GM18508 (cell line): Measurements from ENCODE around the gene VPS13D.

Experiments
- ATAC-seq: cut with Tn5 transposase; IDR thresholded peaks from one replicate; pipeline ENCODE4 v1.9.1; 2021; ENCODE audit warnings: moderate number of reproducible peaks; ENCODE audit not compliant: insufficient read depth, unreplicated experiment

VPS13D gene

GRCh38 chr1:12397462-12398450, 167.9 kb downstream of the VPS13D start:
- no peak for ATAC-seq

DNA sequence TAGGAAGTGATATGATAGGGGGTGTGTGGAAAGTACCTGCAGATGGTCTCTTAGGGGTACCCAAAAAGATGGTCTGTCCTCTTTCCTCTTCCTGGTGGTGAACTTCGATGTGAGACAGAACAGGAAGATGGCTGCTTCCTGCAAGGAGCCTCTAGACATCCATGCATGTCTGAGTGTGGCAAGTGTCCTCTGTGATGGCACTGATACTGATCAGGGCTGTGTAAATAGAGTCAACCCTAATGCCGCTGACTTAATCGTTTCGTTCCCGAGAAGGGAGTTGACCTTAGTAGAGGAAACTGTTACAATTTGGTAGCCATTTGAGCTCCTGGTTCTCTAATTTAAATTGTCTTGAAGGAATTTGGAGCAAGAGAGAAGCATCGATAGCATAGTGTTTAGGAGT, 168.6 kb downstream of the VPS13D start:
- no peak for ATAC-seq

DNA sequence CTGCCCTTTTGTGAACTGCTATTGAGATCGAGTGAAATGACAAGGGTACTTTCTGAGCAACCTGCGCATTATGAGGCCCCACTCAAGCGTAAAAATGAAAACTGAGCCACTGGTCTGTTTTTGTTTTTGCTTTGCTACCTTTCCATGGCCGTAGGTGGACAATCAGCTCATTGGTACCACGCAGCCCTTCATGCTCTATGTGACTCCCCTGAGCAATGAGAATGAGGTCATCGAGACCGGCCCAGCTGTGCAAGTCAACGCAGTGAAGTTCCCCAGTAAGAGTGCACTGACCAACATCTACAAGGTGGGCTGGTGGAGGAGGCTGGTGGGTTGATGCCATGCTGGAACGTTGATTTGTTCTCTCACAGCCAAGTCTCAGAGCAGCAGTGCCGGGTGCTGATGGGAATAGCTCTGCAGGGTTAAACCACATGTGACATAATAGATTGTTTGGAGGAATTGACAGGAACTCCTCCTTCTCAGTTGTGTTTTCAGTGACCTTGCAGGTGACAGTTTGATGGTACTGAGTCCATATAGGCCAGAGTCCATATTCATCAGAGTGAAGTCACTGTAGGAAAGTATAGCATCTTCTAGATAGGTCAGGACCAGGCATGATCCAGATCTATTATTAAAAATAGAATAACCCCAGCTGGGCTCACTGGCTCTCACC, 170.3 kb downstream of the VPS13D start:
- ATAC-seq, result no peak

DNA sequence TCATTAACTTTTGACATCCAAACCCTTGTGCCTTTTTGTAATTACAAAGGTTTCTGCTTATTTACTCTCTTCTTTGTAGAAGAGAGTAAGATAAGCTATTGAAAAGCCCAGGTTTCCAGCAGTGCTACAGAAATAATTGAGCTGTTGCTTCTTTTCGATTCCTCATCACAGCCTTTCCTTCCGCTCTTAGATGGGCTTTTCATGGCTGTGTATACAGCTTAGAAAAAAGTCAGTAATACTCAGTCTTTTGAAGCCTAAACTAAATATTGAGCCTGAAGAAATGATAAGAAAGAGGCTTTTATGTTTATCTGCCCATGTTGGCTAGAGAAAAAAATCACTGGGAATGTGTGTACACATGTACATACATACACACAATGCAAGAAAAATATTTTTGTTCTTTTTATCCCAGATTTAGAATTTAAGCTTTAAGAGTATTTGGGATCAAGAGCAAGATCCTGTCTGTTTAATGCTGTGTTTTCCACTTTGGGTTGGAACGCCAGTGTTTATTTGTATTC, 172.4 kb downstream of the VPS13D start:
- ATAC-seq, result no peak

DNA sequence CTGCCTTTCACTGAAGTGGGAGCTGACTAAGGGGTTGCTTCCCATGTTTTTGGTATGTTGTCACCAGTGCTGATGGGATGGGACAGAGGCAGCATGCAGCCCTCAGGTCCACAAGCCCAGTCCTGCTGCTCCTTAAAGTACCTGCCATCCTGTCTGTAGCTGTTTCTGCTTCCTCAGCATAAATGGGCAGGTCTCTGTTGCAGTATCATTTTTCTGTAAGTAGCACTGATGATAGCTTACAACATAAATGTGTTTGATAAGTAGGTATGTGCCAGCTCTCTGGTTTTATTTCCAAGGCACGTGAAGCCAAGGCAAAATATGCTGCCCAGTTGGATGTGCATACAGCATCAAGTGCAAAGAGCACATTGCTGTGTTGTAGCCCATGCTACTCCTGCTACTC, 173.0 kb downstream of the VPS13D start:
- no peak for ATAC-seq

GRCh38 chr1:12404918-12405317, 175.1 kb downstream of the VPS13D start:
- ATAC-seq, result no peak

DNA sequence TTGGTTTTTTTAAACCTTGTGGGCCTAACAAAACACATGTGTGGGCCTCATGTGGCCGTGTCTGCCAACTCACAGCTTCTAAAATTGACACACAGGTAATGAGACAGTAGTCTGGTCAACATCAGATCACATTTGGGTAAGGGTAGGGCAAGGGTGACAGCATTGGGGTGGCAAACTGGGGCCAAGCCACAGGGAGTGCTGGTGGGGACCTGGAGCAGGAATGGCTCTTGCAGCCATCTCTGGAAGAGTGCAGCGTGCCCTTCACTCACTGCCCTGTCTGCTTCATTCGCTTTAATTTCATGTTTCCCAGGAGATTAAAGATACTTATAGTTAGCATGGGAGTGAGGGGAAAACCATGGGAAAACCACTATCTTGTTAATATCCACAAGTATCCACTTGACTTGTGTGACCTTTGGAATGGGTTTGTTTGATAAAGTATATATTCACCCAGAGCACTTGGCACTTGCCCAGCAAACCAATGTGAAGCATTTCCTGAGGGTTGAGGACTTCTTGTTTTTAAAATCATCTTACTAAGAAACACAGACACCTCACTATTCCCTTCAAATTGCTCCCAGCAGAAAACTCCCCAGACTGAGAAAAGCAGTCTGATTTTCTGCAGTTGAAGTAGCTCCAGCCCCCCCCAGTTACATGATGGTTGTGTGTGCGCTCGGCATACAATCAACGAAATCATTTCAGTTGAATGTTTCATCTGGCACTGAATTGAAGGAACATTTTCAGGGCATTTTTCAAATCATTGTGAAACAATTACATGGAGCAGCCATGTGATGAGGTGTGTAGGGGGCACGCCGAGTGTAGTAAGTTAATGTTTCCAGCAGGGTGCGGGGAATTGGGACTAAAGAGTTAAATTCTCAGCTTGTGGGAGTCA, 175.7 kb downstream of the VPS13D start:
- ATAC-seq, result no peak

- ATAC-seq, result no peak
Observed at GRCh38 chr1:12406211-12407021, 176.6 kb downstream of the VPS13D start.

- no peak for ATAC-seq
Observed at GRCh38 chr1:12407050-12407961, 177.5 kb downstream of the VPS13D start.

DNA sequence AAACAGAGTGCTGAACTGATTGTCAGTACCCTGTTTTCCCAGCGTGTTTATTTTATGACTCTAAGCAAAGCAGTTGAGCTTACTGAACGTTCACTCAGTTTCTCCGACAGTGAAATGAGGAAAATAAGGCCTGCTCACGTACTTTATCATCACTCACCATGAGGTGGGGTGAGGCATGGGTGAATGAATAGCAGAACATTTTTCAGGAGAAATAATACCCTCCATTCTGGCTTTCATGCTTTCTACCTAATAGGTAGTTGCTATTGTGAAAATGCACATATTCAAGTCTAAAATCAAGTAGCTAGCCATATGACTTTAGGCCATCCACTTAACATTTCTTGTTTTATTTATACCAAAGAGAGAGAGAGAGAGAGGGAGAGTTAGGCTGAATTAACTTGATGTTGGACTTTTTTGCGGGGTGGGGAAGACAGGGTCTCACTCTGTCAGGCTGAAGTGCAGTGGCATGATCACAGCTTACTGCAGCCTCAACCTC, 178.2 kb downstream of the VPS13D start:
- no peak for ATAC-seq

DNA sequence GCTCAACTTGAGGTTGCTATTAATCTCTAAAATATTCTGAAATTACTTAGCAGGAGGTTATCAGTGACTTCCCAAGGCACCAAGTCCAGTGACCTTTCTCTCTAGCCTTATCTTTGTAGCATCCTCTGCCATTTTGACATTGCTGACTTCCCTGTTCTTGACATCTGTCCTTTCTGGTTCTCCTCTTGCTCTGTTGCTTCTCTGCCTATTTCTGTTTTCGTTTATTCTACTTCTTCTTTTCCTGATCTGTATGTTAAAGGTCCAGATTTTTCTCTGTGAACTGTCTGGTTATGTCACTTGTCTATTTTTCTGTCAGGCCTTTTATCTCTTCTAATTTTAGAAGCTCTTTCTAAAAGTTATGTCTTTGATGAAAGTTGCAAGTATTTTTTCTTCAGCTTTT, 178.8 kb downstream of the VPS13D start:
- ATAC-seq, result no peak

GRCh38 chr1:12409681-12410080, 179.9 kb downstream of the VPS13D start:
- no peak for ATAC-seq

DNA sequence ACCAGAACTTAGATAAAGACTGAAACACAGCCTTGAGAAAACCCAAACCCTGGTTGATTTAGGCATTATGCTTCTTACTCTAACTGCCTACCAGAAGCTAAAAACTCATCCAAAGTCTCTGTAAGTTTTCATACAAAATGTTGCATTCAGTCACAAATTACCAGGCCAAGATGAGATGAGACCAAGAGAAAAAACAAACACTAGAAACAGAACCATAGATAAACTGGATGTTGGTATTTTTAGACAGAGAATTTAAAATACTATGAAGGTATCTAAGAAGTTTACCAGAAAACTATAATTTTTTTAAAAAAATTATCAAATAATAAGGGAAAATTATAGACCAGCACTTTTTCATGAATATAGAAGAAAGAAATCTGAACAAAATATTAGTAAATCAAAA, 180.5 kb downstream of the VPS13D start:
- no peak for ATAC-seq

- ATAC-seq, result no peak
Observed at GRCh38 chr1:12411098-12411497, 181.3 kb downstream of the VPS13D start.

DNA sequence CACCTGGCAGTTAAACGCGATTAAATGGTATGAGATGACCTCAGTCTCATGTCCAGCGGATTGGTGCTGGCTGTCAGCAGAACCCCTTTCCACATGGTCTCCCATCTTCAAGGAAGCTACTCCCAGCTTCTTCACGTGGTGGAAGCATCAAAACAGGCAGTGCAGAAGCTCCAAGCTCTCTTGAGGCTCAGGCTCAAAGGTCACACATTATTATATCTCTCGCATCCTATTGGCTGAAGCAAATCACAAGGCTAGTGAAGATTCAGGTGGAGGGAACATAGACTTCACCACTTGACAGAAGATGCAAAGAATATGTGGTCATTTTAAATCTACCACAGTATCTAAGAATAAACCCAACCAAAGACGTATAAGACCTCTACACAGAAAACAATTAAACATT, 181.9 kb downstream of the VPS13D start:
- no peak for ATAC-seq

DNA sequence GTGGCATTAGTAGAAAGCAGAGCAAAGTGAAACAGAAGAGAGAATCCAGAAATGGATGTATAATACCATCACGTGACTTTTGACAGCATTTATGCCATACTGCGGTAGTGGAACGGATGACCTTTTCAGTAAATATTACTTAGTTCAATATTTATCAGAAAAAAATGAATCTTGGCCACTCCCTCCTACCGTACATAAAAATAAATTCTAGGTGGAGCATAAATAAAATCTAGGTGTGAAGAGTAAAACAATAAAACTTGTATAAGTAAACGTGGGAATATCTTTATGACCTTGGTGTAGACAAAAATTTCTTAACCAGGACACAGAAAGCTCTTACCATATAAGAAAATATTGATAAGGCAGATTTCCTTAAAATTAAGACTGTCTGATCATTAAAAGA, 182.6 kb downstream of the VPS13D start:
- ATAC-seq, result no peak

GRCh38 chr1:12413664-12414410, 184.0 kb downstream of the VPS13D start:
- ATAC-seq, result no peak
